Muscle of back (tissue), 13 donors: ENCODE results near the gene NIT1. TPM values are rescaled to one million over a fixed set of nuclear protein-coding genes. Genes with fewer than 3 reads are reported as not detected.

Experiments used
- DNase-seq, 3 donors: peaks; one replicate each; pipeline versions ENCODE4 v3.0.0 to v3.0.0-alpha.2; 2013
- long read RNA-seq, 9 donors: transcript quantifications; one replicate each; lab custom pipeline, GENCODE V29; 2026
- polyA plus RNA-seq, 10 donors: library from polyadenylated mRNA; unstranded; fragments of 120-200 nt; gene quantifications; one replicate each; pipeline ENCODE4 v1.2.1, GENCODE V29; 2013; ENCODE audit not compliant: insufficient read length in 10 of 10

The NIT1 gene
- polyA plus RNA-seq, result 10 to 100 TPM; 25.5 to 33.3 (median 29.0) TPM
- long read RNA-seq, donor 1, transcript NIT1-203 (7 exons, 1,362 nt), result major isoform, 6 of 11 reads
- long read RNA-seq, donor 1, transcript NIT1-216 (6 exons, 1,351 nt), result minor isoform, 5 of 11 reads
- long read RNA-seq, donor 1, partial matches to known transcripts, result 0 of 11 reads
- long read RNA-seq, donor 1, other reads (novel, unspliced or antisense), result 0 of 11 reads
- long read RNA-seq, donor 2, partial matches to known transcripts, result 0 of 5 reads
- long read RNA-seq, donor 2, other reads (novel, unspliced or antisense), result 0 of 5 reads
- long read RNA-seq, donor 3, result 0 reads
- long read RNA-seq, donor 4, transcript NIT1-203 (7 exons, 1,362 nt), result major isoform, 5 of 19 reads
- long read RNA-seq, donor 4, partial matches to known transcripts, result 14 of 19 reads
- long read RNA-seq, donor 4, other reads (novel, unspliced or antisense), result 0 of 19 reads
- long read RNA-seq, donor 5, transcript NIT1-203 (7 exons, 1,362 nt), result major isoform, 6 of 8 reads
- long read RNA-seq, donor 5, partial matches to known transcripts, result 0 of 8 reads
- long read RNA-seq, donor 5, other reads (novel, unspliced or antisense), result 0 of 8 reads
- long read RNA-seq, donor 6, transcript NIT1-203 (7 exons, 1,362 nt), result major isoform, 8 of 9 reads
- long read RNA-seq, donor 6, partial matches to known transcripts, result 0 of 9 reads
- long read RNA-seq, donor 6, other reads (novel, unspliced or antisense), result 0 of 9 reads
- long read RNA-seq, donor 7, transcript NIT1-203 (7 exons, 1,362 nt), result major isoform, 6 of 7 reads
- long read RNA-seq, donor 7, partial matches to known transcripts, result 0 of 7 reads
- long read RNA-seq, donor 7, other reads (novel, unspliced or antisense), result 0 of 7 reads
- long read RNA-seq, donor 8, partial matches to known transcripts, result 0 of 8 reads
- long read RNA-seq, donor 8, other reads (novel, unspliced or antisense), result 0 of 8 reads
- long read RNA-seq, donor 9, partial matches to known transcripts, result 0 of 1 reads
- long read RNA-seq, donor 9, other reads (novel, unspliced or antisense), result 0 of 1 reads

GRCh38 chr1:161117759-161118581 is at the start of gene NIT1, which contains the start of gene PFDN2:
Gene NIT1, plus strand, starts transcription at chr1:161118105. Its CDS starts 72 bp downstream, at chr1:161118177.
Gene PFDN2, minus strand, starts transcription at chr1:161118037. Its CDS starts 11 bp downstream, at chr1:161118026.
- peak; percentile 76 to 97 (median 94) for DNase-seq

- DNase-seq, result peak in 2 of 3 donors; percentile 41 to 53
Measured at GRCh38 chr1:161068306-161069234, 49.3 kb upstream of the NIT1 start.

- no peak for DNase-seq
Measured at GRCh38 chr1:161069241-161069640, 48.7 kb upstream of the NIT1 start.

GRCh38 chr1:161069731-161070270 is 48.1 kb upstream of the NIT1 start, which contains the start of gene ARHGAP30:
Gene ARHGAP30, minus strand, starts transcription at chr1:161069891. Its CDS starts 267 bp downstream, at chr1:161069624.
- DNase-seq, result peak in 2 of 3 donors; percentile 26 to 46

- DNase-seq, result no peak
Measured at GRCh38 chr1:161070761-161071160, 47.1 kb upstream of the NIT1 start.

- DNase-seq, result peak in 2 of 3 donors; percentile 24 to 64
Measured at GRCh38 chr1:161071886-161072371, 46.0 kb upstream of the NIT1 start.

- no peak for DNase-seq
Measured at GRCh38 chr1:161072751-161073449, 45.0 kb upstream of the NIT1 start.

GRCh38 chr1:161073474-161074121 is 44.3 kb upstream of the NIT1 start:
- DNase-seq, result no peak

- DNase-seq, result no peak
Measured at GRCh38 chr1:161074676-161075368, 43.1 kb upstream of the NIT1 start.

- DNase-seq, result no peak
Measured at GRCh38 chr1:161076410-161076809, 41.5 kb upstream of the NIT1 start.

- no peak for DNase-seq
Measured at GRCh38 chr1:161077426-161077825, 40.5 kb upstream of the NIT1 start.

GRCh38 chr1:161079436-161080110 is 38.3 kb upstream of the NIT1 start:
- no peak for DNase-seq

- no peak for DNase-seq
Measured at GRCh38 chr1:161080441-161081405, 37.2 kb upstream of the NIT1 start.

GRCh38 chr1:161081519-161081918 is 36.4 kb upstream of the NIT1 start:
- DNase-seq, result no peak

GRCh38 chr1:161082483-161082882 is 35.4 kb upstream of the NIT1 start:
- DNase-seq, result no peak
